Measurements from ENCODE around the gene MED17.
"Not testable (repeated sequence)": the region's sequence is repeated elsewhere in the genome, so short reads cannot be mapped to it uniquely, and the experiment has no call there.

MED17 gene

DNA sequence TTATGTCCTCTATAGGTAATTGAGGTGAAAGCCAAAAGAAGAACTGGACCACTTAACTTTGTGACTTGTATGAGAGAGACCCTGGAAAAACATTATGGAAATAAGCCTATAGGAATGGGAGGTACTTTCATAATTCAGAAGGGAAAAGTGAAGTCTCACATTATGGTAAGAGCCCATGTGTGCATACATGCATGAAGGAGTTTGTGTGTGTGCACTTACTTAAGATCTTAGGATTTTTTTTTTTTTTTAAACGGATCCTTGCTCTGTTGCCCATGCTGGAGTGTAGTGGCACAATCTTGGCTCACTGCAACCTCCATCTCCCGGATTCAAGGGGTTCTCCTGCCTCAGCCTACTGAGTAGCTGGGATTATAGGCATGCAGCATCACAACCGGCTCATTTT lies 26.8 kb upstream of the MED17 start:
- DNase-seq, result no peak

GRCh38 chr11:93757924-93758865 lies 25.9 kb upstream of the MED17 start:
- DNase-seq, result no peak

GRCh38 chr11:93759123-93759522 lies 25.0 kb upstream of the MED17 start:
- DNase-seq, result not testable (repeated sequence)

DNA sequence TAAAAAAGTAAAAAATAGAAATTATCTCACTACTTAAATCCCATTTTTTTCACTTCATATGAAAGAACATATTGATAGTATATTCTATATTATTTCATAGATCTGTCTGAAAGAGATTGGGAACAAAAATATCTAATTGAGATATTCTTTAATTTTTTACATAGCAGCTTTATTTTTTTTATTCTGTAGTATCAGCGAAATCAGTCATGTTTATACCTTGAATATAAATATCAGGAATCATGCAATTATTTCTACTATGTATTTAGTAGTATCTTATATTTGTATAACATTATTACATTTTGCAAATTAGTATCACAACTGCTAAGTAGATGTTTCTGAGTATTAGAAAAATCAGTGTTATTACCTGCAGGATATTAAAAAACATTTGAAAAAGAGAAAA lies 22.2 kb upstream of the MED17 start:
- DNase-seq, result no peak

- no peak for DNase-seq
Measured at GRCh38 chr11:93765551-93765950, 18.5 kb upstream of the MED17 start.

DNA sequence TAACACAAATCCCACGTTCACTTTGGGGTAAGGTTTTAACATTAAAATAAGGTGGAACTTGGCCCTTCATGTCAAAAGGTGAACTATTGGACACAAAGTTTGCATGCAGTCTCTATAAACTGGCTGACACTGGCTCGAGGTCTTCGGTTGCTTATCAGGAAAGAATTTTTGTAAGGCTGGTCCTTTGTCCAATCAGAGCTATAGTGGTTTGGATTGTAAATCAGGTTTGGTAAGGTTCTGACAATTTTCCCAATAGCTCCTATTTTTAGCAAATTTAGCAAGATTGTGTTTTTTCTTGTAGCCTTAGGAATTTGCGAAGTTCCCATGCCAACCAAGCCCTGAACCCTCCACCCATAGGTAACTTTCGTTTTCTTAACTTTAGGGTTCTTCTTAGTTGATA lies 17.6 kb upstream of the MED17 start:
- no peak for DNase-seq

GRCh38 chr11:93767018-93767417 lies 17.1 kb upstream of the MED17 start:
- no peak for DNase-seq

DNA sequence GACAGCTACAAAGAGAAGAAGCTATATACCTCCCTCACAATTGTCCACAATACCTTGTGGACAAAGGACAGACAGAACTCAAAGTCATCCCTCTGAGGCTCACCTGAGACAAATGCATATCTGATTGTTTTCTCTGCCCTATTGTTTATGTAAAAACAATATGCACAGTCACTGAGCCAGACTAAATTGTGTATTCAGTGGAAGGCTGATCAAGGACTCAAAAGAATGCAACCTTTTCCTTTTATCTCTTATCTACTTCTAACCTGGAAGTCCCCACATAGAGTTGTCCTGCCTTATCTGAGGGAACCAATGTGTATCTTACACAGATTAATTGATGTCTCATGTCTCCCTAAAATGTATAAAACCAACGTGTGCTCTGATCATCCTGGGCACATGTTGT lies 13.9 kb upstream of the MED17 start:
- DNase-seq, result no peak

- no peak for DNase-seq
Measured at GRCh38 chr11:93772123-93772522, 12.0 kb upstream of the MED17 start.

DNA sequence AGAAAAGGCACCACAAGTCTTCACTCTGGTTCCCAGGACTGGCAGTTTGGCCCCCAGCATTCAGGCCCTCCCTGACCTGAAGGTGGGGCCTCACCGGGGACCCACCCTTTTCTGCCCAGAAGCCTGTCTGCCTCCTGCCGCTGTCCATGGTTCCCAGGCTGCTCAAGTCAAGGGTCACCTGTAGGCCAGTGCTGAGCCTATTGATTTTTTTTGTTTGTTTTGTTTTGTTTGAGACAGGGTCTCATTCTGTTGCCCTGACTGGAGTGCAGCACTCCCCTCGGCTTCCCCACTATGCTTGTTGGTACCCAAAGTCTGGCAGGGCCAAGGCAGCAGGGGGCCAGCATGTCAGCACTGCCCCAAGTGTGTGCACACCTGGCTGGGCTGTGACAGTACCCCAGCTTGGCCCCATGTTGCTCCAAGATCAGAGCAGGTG lies 11.0 kb upstream of the MED17 start:
- no peak for DNase-seq

- DNase-seq, result no peak
Measured at GRCh38 chr11:93773601-93774200, 10.4 kb upstream of the MED17 start.

DNA sequence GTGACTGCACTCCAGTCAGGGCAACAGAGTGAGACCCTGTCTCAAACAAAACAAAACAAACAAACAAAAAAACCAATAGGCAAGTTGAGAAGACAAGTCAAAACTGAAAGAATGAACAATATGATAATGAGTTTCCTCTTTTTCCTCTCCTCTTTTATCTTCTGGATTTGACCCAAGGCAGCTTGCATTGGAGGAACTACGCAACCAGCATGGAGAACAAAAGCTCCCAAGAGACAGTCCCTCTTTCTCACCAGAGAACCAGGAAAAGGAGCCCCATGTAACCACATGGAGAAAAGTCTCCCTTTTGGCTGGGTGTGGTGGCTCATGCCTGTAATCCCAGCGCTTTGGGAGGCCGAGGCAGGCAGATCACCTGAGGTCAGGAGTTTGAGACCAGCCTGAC lies 9.5 kb upstream of the MED17 start:
- DNase-seq, result not testable (repeated sequence)

DNA sequence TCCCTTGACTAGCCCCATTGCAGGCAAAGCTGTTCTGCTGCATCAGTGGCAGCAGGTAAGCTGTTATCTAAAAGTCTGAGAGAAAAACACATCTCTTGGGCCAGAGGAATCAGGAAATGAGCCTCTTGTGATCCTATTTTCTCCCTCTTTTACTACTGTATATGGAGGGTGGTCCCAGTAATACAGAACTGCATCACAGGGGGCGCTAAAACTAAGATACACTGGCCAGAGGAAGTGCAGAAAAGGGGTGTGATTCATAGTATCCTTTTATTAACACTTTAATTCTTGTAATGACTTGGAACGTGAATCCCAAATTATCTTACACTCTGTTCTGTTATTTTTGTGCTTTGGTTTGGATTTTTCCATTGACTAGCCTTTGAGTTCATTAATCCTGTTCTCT lies 8.8 kb upstream of the MED17 start:
- DNase-seq, result no peak

GRCh38 chr11:93783362-93783761 lies 720 bp upstream of the MED17 start:
- no peak for DNase-seq

- DNase-seq, result no peak
Measured at GRCh38 chr11:93783765-93784144, 327 bp upstream of the MED17 start.

- no peak for DNase-seq
Measured at GRCh38 chr11:93784935-93785360, 866 bp downstream of the MED17 start.

DNA sequence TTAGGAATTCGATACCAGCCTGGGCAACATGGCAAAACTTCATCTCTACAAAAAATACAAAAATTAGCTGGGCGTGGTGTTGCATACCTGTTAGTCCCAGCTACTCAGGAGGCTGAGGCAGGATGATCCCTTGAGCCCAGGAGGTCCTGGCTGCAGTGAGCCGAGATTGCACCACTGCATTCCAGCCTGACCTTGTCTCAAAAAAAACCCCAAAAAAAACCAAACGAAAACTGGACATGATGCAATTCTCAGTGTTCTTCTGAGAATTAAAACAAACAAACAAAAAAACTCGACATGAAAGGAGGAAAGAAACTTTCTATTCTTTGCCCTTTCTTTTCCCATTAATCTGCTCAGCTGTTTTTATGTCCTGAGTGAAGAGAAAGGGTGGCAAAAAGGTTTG lies 7.4 kb downstream of the MED17 start:
- DNase-seq, result no peak

DNA sequence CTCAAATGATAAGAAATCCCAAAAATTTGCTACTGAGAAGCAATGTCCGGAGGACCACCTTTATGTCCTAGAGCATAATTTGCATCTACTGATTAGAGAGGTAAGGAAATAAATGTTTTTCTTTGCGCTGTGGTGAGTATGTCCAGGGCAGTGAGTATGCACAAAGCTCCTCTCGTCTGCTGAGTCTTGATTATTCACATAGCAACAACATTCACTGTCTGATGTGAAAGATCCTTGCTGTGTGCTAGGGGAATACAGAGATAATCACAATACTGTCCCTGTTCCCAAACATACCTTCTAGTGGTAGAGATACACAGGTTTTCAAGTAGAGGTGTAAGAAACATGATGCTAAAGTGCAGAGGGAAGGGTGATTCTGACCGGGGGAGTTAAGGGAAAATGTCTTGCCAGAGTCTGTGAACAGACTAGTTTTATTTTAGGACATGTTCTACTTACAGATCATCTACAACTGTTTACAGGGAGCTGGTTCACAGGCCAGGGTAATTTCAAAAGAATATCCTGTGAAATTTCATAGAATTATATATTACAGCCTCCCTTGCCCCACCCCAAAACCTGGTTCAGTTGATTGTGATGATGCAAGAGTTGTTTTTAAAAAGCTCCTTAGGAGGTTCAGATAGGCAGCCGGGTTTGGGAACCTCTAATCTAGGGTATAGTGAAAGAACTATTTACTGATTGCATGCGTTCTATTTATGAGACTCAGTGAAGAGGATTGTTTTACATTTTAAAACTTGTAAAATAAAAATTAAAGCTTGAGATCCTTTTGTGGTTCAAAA lies 12.6 kb downstream of the MED17 start:
- DNase-seq, result no peak

- no peak for DNase-seq
Measured at GRCh38 chr11:93801366-93801765, 17.3 kb downstream of the MED17 start.

- DNase-seq, result no peak
Measured at GRCh38 chr11:93804879-93805278, 20.8 kb downstream of the MED17 start.

- DNase-seq, result no peak
Measured at GRCh38 chr11:93807980-93808379, 23.9 kb downstream of the MED17 start.

DNA sequence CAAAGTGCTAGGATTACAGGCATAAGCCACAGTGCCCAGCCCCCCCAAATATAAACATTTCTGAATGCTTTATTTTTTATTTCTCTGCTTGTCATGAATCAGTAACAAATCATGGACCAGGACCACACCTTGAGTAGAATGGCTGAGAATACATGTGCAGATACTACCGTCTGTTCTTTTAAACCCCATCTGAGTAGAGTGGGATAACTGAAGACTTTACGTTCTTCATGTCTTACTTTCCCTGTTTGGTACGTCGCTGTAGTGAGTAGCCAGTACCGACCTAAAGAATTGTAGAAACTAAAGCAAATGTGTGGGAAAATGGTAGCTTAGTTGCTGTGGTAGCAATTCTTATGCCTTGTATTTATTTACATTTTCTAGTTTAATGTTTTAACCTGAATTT lies 29.9 kb downstream of the MED17 start:
- DNase-seq, result no peak

- DNase-seq, result no peak
Measured at GRCh38 chr11:93814966-93815633, 31.0 kb downstream of the MED17 start.

All from right kidney (tissue), 1 donor.